GDM1 (cell line): Measurements from ENCODE around the gene TAS2R41.

ENCODE experiments used
- DNase-seq: peaks from one replicate; lab custom pipeline; 2025; lab: John Stamatoyannopoulos, UW

Gene TAS2R41

DNA sequence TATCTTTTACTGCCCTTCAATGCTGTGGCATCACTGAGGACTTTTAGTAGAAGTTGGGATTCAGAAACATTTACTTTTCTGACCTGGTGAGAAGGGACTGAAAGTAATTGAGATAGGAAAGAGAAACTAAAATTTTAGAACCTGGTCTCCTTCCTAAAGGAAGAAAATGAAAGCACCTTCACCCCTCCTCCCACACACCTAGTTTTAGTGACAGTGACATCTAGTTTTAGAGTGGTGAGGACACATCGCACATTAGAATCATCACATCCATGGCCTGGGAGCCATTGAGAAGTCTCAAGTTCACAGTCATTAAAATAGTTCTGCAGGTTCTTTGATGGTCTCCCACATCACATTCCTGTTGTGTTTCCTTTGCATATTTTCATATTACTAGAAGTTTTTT lies 16.1 kb downstream of the TAS2R41 start:
- no peak for DNase-seq

DNA sequence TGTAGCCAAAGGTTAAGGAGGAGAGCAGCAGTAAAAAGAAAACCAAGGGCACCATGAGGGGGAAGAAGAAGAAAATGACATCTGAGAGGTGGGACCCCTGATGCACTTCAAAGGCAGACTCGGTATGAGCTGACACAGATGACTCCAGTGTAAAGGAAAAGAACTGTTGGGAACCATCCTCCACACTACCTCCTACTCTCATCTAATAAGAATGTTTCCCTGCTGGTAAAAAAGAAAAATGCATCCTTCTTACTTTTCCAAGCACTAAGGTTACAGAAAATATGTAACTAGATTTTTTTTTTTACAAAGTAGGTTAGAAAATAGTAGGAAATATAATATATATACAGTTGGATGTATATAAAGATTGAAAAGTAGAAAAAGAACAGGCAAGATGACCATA lies 16.9 kb downstream of the TAS2R41 start:
- no peak for DNase-seq

DNA sequence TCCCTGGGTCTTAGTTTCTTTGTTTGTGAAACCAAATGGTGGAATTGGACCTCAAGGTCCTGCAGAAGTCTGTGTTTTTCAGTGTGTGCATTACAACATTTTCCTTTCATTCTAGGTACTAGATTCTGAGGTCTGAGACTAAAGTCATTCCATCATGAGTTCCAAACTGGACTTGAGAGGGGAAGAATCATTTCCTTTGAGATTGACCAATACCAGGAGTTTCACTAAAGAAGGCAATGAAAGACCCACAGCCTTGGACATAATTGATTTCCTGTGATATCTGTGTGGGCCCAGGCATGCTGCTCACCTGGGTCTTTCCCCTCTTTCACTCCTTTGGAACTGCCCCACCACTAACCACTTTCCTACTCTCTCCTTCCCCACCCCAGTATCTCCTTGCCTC lies 18.2 kb downstream of the TAS2R41 start:
- DNase-seq = no peak

DNA sequence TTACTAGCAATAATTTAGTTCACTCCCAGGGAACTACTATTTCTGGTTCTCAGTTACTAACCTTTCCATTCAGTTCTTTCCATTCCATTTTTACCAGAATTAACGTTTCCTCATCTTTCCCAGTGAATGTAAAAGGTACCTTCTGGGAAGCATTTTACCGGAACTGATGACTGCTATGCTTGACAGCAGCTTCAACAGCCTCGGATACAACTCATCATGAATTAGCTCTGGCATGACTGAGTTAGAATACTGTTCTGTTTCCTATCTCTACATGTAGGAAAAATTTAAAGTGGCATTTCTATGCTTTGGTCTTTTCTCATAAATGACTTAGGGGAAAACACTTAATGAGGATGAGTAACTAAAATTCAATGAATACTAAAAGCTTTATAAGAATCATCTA lies 18.6 kb downstream of the TAS2R41 start:
- DNase-seq = no peak

DNA sequence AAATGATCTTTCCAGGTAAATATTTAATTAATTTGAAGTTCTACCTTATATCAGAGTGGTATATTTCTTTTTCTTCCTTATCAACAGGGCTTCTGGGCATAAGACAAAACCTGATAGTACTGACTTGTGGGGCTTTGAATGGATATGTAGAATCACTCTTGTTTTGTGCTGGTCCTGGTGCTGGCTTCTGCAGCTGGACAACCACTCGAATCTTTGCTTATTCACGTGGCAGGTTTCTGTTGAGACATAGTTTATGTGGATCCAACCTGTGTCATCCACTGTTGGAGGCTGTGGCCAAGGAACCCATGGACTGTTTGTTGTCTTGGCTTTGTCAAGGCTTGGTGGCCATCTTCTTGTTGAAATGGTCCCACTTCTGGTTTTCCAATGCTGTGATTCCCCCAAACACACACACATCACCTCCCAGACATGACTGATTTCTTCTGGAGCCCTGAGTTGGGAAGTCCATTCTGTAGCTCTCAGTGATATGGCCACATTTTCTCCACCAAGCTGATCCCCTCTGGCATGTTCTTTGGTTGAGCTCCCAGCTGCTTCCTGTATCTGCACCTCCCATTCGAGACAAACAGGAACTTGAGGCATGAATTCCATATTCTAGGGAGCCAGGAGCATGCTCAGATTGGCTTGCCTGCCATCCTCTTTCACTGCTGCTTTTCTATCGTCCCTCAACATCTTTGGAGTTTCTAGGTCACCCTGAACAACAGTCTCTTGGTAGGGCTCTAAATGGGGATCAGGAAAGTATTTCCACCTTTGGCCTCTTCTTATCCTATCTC lies 19.5 kb downstream of the TAS2R41 start:
- DNase-seq = no peak

DNA sequence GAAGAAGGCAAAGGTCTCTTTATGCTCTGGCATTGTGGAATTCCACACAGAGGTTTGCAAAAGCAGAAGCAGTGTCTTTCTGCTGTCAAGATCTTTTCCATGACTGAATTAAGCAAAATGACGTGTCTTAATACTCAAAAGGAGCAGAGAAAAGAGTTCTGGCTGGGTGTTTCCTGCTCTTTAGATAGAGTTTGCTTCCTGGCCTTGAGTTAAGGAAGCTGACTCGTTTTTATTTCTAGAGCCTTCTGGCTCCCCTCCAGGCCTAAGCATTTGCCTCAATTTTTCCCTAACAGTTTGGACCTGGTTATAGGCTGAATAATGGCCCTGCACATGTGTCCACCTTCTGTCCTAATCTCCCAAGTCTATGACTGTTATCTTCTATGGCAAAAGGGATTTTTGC lies 21.6 kb downstream of the TAS2R41 start:
- peak; percentile 65 for DNase-seq

DNA sequence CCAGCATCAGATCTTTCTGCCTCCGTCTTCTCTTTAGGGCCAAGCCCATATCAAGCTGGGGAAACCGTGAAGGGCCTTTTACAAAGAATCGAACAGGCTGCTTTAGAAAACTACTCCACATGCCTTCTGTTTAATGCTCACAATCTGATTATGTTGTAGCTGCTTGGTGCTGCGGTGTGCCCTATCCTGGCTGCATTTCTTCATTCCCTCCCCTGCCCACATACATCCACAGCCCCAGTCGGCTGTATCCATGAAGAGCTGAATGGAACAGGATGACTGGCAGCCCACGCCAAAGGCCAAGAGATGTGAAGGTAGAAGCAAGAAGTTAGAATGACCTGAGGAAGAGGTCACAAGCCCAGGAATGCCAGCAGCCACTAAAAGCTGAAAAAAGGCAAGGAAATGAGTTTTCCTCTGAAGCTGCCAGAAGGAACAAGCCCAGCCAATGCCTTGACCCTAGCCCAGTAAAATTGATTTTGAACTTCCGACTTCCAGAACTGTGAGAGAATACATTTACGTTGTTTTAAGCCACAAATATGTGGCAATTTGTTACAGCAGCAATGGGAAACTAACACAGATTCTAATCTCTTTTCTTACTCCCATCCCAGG lies 22.2 kb downstream of the TAS2R41 start:
- no peak for DNase-seq

DNA sequence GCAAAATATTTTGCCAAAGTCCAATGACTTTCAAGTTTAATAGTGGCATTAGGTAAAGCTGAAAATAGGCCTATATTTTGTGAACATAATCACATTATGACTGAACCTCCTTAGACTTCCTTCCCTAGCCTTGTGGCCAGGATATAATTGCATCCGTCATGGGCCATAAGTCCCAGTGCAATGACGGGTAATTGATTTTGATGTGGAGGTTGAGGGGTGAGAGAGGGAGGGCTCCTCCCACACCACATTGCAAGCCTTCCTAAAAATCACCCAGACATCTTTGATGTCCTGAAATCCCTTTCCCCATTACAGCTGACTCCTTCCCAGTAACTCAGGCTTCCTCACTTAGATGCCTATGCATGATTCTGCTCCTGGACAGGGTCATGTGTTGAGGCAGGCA lies 25.6 kb downstream of the TAS2R41 start:
- DNase-seq = peak; percentile 50

DNA sequence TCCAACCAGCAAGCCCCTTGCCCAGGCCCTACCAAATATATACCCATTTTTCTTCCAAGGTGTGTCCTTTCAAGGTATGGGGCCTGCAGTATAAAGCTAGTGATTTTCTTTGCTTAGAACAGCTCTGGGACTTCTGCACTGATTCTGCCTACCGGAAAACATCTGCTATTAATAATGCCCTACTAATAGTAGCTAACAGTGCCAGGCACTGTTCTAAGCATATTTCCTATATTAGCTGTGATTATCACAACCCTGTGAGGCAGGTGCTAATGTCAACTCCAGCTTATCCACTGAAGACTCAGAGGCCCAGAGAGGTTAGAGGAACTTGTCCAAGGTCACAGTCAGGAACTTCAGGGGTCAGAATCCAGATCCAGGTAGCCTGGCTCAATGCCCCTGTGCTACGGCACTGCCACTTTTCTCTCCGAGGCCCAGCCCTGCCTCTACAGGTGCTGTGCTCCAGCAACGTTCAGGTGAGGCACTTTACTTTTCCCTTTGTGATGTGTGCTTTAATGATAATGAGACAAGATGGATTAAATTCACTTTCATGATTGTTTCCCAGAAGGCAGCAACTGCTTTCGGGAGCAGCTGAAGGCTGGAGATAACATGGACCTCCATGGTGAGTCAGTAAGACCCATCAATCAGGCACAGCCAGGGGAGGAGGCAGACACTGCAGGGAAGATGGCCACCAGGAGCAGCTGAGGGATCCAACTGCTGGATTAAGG lies 26.7 kb downstream of the TAS2R41 start:
- DNase-seq = no peak

DNA sequence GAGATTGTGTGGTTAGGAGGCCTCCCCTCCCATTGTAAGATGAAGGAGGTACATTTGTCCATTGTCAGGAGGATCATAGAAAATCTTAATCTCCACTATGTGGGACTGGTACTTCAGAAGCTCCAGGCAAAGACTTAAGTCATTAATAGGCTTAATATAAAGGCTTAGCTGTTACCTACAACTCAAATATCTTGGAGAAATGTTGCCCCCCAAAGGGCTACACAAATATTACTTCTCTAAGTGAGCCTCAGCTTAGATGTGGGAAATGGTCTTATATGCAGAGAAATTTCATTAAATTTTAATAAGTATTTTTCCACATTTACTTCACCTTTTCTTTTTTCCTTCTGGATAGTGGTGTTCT lies 27.2 kb downstream of the TAS2R41 start:
- DNase-seq = no peak

DNA sequence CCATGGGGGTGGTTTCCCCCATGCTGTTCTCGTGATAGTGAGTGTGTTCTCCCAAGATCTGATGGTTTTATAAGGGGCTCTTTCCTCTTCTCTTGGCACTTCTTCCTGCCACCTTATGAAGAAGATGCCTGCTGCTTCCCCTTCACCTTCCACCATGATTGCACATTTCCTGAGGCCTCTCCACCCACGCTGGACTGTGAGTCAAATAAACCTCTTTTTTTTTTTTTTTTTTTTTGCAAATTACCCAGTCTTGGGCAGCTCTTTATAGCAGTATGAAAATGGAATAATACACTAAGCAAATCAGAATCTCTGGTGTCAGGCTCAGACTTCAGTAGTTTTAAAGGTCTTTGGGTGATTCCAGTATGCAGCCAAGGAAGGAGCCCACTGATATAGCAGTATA lies 28.2 kb downstream of the TAS2R41 start:
- DNase-seq = no peak

DNA sequence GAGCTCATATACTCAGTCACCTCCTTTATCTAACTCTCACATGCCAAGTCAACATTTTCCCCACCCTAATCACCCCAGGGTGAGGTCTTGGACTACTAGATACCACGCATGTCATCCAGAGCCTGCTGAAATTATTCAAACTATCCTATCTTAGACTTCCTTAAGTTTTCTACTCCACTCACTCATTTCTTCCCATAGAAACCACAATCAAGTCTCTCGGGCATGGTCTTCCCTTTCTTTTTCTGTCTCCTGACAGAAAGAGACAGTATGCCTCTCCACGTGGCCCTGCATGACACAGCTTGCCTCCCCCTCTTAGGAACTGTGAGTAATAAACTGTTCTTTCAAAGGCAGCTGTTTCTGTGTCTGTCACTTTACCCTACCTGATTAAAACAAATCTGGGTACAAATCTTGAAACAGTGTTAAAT lies 29.4 kb downstream of the TAS2R41 start:
- DNase-seq = no peak

DNA sequence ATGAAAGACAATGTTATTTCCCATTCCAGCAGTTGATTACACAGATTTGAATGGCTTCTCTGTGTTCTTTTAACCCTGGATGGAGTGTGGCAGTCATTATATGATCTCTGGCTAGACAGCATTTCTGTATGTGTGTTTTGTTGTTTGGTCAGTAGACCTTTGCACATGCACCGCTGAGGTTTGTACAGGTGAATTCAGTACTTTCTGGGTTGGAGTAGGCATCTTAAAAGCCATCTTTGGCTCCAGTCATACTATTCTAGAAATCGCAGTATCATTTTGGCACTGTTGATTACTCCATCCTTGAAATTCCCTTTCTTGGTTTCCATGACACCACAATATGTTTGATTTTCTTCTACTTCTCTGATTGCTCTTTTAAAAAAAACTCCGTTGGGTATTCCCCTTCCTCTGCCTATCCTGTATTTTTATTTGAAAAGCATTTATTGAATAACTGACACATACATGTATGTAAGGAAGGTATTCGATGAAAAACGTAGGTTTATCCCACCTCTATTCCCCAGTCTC lies 29.9 kb downstream of the TAS2R41 start:
- no peak for DNase-seq

DNA sequence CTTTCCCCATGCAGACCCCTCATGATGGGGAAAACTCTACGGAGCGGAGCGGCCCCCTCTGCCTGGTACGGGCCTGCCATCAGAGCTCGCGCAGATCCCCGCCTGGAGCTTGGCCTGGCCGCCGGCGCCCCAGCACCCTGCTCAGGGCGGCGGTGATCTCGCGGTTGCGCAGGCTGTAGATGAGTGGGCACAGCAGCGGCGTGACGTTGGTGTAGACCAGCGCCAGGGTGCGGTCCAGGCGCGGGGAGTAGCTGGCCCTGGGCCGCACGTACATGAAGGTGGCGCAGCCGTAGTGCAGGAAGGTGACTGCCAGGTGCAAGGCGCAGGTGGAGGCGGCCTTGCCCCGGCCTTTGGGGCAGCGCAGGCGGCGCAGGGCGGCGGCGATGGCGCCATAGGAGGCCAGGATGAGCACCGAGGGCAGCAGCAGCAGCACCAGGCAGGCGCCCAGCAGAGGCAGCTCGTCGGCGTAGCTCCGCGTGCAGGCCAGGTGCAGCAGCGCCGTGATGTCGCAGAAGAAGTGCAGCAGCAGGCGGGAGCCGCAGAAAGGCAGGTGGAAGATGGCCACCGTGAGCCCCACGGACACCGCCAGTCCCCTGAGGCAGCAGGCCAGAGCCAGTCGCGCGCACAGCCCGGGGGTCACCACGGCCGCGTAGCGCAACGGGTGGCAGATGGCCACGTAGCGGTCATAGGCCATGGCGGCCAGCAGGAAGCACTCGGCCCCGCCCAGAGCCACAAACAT lies 33.4 kb downstream of the TAS2R41 start:
- no peak for DNase-seq

DNA sequence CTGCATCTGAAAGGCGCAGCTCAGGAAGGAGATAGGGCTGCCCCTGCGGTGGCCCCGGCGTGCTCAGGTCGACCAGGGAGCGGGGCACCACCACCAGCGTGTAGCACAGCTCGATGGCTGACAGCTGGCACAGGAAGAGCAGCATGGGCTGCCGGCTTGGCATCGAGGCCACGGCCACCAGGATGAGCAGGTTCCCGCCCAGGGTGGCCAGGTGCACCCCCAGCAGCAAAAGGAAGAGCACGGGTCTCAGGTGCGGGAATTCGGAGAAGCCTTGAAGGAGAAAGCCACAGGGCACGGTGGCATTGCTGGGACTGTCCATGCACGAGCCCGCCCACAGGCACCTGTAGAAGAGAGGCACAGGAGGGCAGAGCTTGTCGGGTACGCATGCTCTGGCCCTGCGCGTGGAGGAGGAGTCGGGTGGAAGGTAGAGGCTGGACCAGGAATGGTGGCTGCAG lies 33.9 kb downstream of the TAS2R41 start:
- no peak for DNase-seq

DNA sequence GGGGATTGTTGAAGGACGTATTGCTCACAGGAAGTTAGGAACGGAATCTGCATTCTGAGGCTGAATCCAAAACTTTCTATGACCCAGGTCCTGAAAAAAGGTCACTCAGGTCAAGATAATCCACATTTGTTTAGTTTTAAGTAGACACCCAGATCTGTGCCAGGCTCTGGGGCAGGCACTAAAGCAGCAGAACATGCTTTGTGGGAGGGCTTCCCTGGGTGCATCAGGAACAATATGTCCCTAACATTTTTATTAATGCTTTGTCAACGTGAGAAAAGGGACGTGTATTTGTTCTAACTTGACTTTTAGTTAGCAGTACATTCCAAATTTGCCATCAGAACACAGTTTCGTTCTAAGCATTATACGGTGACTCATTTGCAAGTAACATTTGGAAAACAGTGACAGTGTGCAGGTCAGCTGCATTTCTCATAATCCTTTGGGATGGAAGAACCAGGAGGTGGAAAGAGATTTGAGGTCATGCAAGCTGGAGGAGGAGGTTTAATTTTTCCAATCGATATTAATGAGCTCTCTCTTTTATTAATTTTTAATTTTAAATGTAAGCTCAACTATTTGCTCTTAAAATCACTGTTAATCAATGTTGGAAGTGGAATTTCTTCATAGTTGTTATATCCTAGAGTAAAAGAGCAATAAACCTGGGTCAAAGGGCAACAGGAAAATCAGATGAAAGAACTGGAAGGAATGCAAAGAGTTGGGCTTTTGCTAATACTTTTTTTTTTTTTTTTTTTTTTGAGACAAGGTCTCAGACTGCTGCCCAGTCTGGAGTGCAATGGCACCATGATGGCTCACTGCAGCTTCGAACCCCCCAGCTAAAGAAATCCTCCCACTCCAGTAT lies 35.0 kb downstream of the TAS2R41 start:
- no peak for DNase-seq

DNA sequence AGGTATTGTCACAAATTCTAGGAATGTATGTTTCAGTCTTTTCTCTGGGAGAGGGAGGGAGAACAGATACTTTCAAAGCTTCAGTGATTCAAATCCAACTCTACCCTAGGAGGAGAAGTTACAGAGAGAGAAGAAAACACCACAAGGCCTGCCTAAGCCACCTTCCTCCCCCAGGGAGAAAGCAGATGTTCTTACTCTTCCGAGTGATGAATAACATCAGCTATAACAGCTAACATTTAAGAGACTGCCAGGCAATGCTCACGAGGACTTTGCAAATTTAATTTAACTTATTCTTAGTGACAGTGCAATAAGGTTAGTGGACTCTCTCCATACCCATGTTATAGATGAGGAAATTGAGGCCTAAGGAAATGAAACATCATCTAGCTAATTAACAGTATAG lies 36.8 kb downstream of the TAS2R41 start:
- DNase-seq = no peak

DNA sequence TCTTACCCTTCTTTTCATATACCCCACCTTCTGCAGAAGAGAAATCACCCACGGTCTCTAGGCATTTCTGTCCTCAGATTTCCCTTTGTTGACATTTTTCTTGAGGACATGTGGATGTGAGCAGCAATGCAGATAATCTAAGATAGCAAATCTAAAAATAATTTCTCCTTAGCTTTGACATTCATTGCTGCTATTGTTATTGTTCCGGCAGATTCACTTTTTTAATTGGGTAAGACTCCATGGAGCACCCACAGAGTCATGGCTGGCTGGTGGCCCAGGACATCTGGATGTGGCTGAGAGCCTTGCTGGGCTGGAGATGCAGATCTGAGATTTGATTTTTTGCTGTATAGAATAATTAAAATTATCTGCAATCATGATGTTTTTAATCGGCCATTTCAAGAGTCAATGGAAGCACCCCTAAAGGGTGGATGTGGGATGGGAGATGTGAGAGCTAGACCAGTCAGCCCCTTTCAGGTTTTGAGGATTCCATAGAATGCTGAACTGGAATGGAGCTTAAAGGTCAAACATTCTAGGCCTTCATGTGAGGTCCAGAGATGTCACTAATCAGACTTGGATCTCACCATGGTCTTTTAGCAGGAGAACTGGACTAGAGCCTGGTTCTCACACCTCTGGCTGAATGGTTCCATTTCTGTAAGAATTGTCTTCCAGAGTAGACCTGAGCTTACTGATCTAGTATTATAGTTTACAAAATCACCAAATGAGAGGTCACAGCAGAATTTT lies 37.5 kb downstream of the TAS2R41 start:
- no peak for DNase-seq

DNA sequence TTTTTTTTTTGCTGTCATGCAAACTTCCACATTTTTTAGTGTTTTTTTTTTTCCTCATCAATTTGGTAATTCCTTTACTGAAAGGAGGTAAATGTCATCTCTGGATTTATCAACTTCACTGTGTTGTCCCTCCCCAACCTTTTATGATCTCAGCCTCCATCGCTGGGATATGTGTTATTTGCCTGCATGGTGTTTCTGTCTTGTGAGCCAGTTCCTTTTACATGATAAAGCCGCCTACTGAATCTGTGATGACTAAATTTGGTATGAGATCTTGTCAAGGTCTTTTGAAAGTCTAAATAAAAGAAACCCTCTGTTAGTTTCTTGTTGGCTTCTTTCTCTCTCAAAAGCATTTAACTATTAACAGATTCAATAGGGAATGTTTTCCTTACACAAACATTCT lies 39.3 kb downstream of the TAS2R41 start:
- DNase-seq = no peak

DNA sequence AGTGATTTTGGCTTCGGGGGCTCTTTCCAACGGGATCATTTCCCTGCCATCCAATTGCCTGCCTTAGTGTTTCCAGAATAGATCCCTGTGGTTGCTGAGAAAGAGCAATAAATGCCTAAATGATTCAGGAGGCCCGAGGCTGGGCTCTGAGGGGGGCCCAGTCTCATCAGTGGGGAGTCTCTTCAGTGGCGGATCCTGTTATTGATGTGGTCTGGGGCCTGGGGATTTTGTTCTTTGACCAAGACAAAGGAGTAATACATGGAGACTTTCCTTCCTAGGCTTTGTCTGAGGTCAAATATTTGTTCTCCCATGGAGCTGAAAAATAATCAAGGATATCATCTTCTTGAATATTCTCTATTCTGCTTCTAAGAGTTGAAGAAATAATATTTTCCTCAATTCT lies 40.8 kb downstream of the TAS2R41 start:
- no peak for DNase-seq

DNA sequence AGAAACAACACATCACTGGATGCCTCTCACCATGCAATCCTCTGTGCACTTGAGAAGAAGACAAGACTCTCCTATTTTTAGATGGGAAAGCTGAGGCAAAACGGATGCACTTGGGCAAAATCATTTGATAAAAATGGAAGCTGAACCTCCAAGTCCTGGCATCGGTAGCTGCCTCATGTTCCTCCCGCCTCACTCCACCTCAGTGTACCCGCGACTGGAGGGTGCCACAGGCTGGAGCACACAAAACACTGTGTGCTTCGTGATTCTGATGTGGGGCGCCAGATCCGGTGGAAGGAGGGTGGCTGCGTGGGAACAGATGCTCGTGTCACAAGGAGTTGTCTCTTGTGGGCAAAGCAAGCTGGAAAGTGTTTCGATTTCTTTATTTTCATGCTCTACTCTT lies 41.3 kb downstream of the TAS2R41 start:
- DNase-seq = no peak
